H9 (cell line): ENCODE data around the gene UST. TPM values are rescaled to one million over a fixed set of nuclear protein-coding genes. Genes with fewer than 3 reads are reported as not detected.

Experiments
- DNase-seq: peaks from one replicate; pipeline ENCODE4 v3.0.0-alpha.2; 2017
- H2AFZ ChIP-seq: one replicate; pipeline ENCODE4 v1.6.1; 2013; ENCODE audit warnings: mild to moderate bottlenecking, low read length, control low read depth, moderate library complexity
- H2AK5ac ChIP-seq: 2 replicates; pipeline ENCODE4 v1.6.1; 2013; ENCODE audit warnings: low read length, control low read depth, mixed read lengths; ENCODE audit not compliant: insufficient read length
- H2BK120ac ChIP-seq: one replicate; pipeline ENCODE4 v1.6.1; 2013; ENCODE audit warnings: low read depth, mild to moderate bottlenecking, low read length, control low read depth, inconsistent platforms; ENCODE audit not compliant: poor library complexity, severe bottlenecking
- H2BK12ac ChIP-seq: 2 replicates; pipeline ENCODE4 v1.6.1; 2013; ENCODE audit warnings: low read length, control low read depth, mixed read lengths, low read depth; ENCODE audit not compliant: insufficient read length
- H2BK15ac ChIP-seq: 2 replicates; pipeline ENCODE4 v1.6.1; 2013; ENCODE audit warnings: low read depth, low read length, control low read depth
- H2BK20ac ChIP-seq: one replicate; pipeline ENCODE4 v1.6.1; 2013; ENCODE audit warnings: low read depth, mild to moderate bottlenecking, low read length, control low read depth, inconsistent platforms; ENCODE audit not compliant: poor library complexity, severe bottlenecking
- H2BK5ac ChIP-seq: 2 replicates; pipeline ENCODE4 v1.6.1; 2013; ENCODE audit warnings: low read length, control low read depth, mixed read lengths; ENCODE audit not compliant: insufficient read length
- H3K14ac ChIP-seq: 2 replicates; pipeline ENCODE4 v1.6.1; 2013; ENCODE audit warnings: low read length, control low read depth; ENCODE audit not compliant: insufficient read depth
- H3K18ac ChIP-seq: 2 replicates; pipeline ENCODE4 v1.6.1; 2013; ENCODE audit warnings: low read depth, mild to moderate bottlenecking, mixed read lengths, low read length, control low read depth; ENCODE audit not compliant: insufficient read length
- H3K23ac ChIP-seq: 2 replicates; pipeline ENCODE4 v1.6.1; 2013; ENCODE audit warnings: low read length, control low read depth, mixed read lengths, low read depth; ENCODE audit not compliant: insufficient read length
- H3K23me2 ChIP-seq: 2 replicates; pipeline ENCODE4 v1.6.1; 2013; ENCODE audit warnings: low read depth, mild to moderate bottlenecking, mixed read lengths, low read length, control low read depth; ENCODE audit not compliant: insufficient read length, poor library complexity, severe bottlenecking
- H3K27ac ChIP-seq: 2 replicates; pipeline ENCODE4 v1.5.1; 2013; ENCODE audit warnings: low read length, control low read depth, mixed read lengths, low read depth; ENCODE audit not compliant: insufficient read length
- H3K27me3 ChIP-seq: 2 replicates; pipeline ENCODE4 v1.6.1; 2013; ENCODE audit warnings: low read length, control low read depth, inconsistent platforms; ENCODE audit not compliant: insufficient read depth
- H3K4ac ChIP-seq: 2 replicates; pipeline ENCODE4 v1.6.1; 2013; ENCODE audit warnings: low read depth, mild to moderate bottlenecking, control low read depth, inconsistent platforms, low read length, moderate library complexity
- H3K4me1 ChIP-seq: 2 replicates; pipeline ENCODE4 v1.6.1; 2013; ENCODE audit warnings: low read length, control low read depth, inconsistent platforms; ENCODE audit not compliant: insufficient read depth
- H3K4me2 ChIP-seq: 2 replicates; pipeline ENCODE4 v1.6.1; 2013; ENCODE audit warnings: low read length, control low read depth, mixed read lengths; ENCODE audit not compliant: insufficient read length, insufficient read depth
- H3K56ac ChIP-seq: 2 replicates; pipeline ENCODE4 v1.6.1; 2013; ENCODE audit warnings: low read depth, mild to moderate bottlenecking, mixed read lengths, low read length, control low read depth; ENCODE audit not compliant: insufficient read length
- H3K79me1 ChIP-seq: 2 replicates; pipeline ENCODE4 v1.6.1; 2013; ENCODE audit warnings: low read depth, mild to moderate bottlenecking, moderate library complexity, low read length, control low read depth, inconsistent platforms; ENCODE audit not compliant: insufficient read depth, poor library complexity, severe bottlenecking
- H3K79me2 ChIP-seq: 2 replicates; pipeline ENCODE4 v1.6.1; 2013; ENCODE audit warnings: low read length, control low read depth, inconsistent platforms; ENCODE audit not compliant: insufficient read depth
- H3K9ac ChIP-seq: 2 replicates; pipeline ENCODE4 v1.6.1; 2013; ENCODE audit warnings: low read length, control low read depth, mixed read lengths; ENCODE audit not compliant: insufficient read length; ENCODE audit errors: extremely low read depth
- H3K9me3 ChIP-seq: one replicate; pipeline ENCODE4 v1.6.1; 2013; ENCODE audit warnings: low read depth, low read length, inconsistent platforms; ENCODE audit not compliant: control insufficient read depth
- H3T11ph ChIP-seq: one replicate; pipeline ENCODE4 v1.6.1; 2013; ENCODE audit warnings: mild to moderate bottlenecking, low read length, control low read depth, inconsistent platforms
- H4K20me1 ChIP-seq: one replicate; pipeline ENCODE4 v1.6.1; 2013; ENCODE audit not compliant: control insufficient read depth, insufficient read length, insufficient read depth
- H4K5ac ChIP-seq: 2 replicates; pipeline ENCODE4 v1.6.1; 2013; ENCODE audit warnings: low read depth, mild to moderate bottlenecking, mixed read lengths, low read length, control low read depth; ENCODE audit not compliant: insufficient read length
- H4K8ac ChIP-seq: replicated peaks from 2 replicates; pipeline ENCODE4 v1.6.1; 2013; ENCODE audit warnings: low read length, control low read depth, mixed read lengths, low read depth; ENCODE audit not compliant: insufficient read length
- H4K91ac ChIP-seq: 2 replicates; pipeline ENCODE4 v1.6.1; 2013; ENCODE audit warnings: low read depth, mild to moderate bottlenecking, moderate library complexity, mixed read lengths, low read length, control low read depth; ENCODE audit not compliant: insufficient read length
- H3K27ac Mint-ChIP-seq, 3 experiments: 2 replicates in 2 of 3; 3 replicates in 1 of 3; pipeline ENCODE4 v1.8.0; 2020 to 2021; ENCODE audit warnings: mixed read lengths in 3 of 3, mild to moderate bottlenecking in 1 of 3, moderate library complexity in 1 of 3
- H3K27me3 Mint-ChIP-seq: 2 replicates; pipeline ENCODE4 v1.8.0; 2021; ENCODE audit warnings: low read depth, mild to moderate bottlenecking, moderate library complexity, mixed read lengths
- H3K36me3 Mint-ChIP-seq, 3 experiments: 2 replicates in 2 of 3; 3 replicates in 1 of 3; pipeline ENCODE4 v1.8.0; 2020 to 2021; ENCODE audit warnings: low read depth in 3 of 3, mixed read lengths in 3 of 3; ENCODE audit not compliant: insufficient read depth in 1 of 3
- H3K4me1 Mint-ChIP-seq, 2 experiments: 2 replicates each; pipeline ENCODE4 v1.8.0; 2020; ENCODE audit warnings: mixed read lengths in 2 of 2
- H3K4me3 Mint-ChIP-seq, 2 experiments: 2 replicates in 1 of 2; 3 replicates in 1 of 2; pipeline ENCODE4 v1.8.0; 2020 to 2021; ENCODE audit warnings: mild to moderate bottlenecking in 2 of 2, mixed read lengths in 2 of 2, moderate library complexity in 1 of 2
- H3K9me3 Mint-ChIP-seq, 2 experiments: 2 replicates in 1 of 2; 3 replicates in 1 of 2; pipeline ENCODE4 v1.8.0; 2020; ENCODE audit warnings: mild to moderate bottlenecking in 2 of 2, mixed read lengths in 2 of 2, moderate library complexity in 1 of 2
- CTCF ChIP-seq: fragments of 200-600 bp; sonication (generic); conservative IDR thresholded peaks from 3 replicates; pipeline ENCODE4 v1.8.0; 2021; ENCODE audit warnings: antibody characterized with exemption, mild to moderate bottlenecking
- WGBS: extraction: QIAGEN DNeasy Blood & Tissue Kit; methylation state at CpG from one replicate; pipeline ENCODE4 v1.1.7; 2013; ENCODE audit warnings: missing lambda C conversion rate, low lambda C conversion rate, mixed read lengths; ENCODE audit not compliant: insufficient read length; ENCODE audit errors: extremely low coverage; 5-methylcytosine and 5-hydroxymethylcytosine counted together
- total RNA-seq: library from RNA; stranded (reverse); gene quantifications from 2 replicates; pipeline ENCODE4 v1.2.1, GENCODE V29; 2021

Gene UST
- total RNA-seq, 1 experiment from 2014 or later: 14.4 TPM

DNA sequence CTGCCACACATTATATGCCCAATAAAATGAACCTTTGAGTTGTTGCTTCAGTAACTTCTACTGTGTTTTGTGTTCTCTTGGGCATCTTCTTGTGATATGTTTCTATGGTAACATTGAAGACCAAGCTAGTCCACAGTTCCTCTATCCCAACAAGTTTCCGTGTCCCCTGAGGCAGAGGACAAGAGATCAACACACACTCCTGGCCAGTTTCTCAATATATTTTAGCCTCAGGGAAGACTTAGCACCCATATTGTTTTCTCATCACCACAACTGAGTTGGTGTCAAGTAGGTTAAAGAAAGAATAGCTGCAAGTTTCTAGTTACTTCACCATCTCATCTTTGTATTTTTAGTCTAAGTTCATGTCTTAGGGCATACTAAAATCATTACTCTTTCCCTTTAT lies 277.5 kb downstream of the UST start:
- Histone ChIP-seq H2BK120ac (no peak overlapping the region), H4K8ac (no peak overlapping the region), H3K9me3 (no peaks in the 10 kb centered on the region), H3K27me3 (no peaks in the 10 kb centered on the region), H3K4me1 (no peaks in the 10 kb centered on the region), H3K4me2 (no peak overlapping the region), H3K9ac (no peak overlapping the region), H4K91ac (no peak overlapping the region), H3K23ac (no peak overlapping the region), H2BK5ac (no peak overlapping the region), H4K5ac (no peak overlapping the region), H2AK5ac (no peak overlapping the region), H2BK15ac (no peak overlapping the region), H2BK12ac (no peak overlapping the region), H3K27ac (no peak overlapping the region), H3T11ph (no peak overlapping the region), H3K56ac (no peak overlapping the region), H3K14ac (no peak overlapping the region), H3K4ac (no peak overlapping the region), H3K79me2 (no peaks in the 10 kb centered on the region), H2AFZ (no peak overlapping the region), H3K18ac (no peak overlapping the region), H3K79me1 (no peaks in the 10 kb centered on the region), H2BK20ac (no peak overlapping the region), H3K23me2 (no peaks in the 10 kb centered on the region), H4K20me1 (no peaks in the 10 kb centered on the region)
- H3K9me3 Mint-ChIP-seq: no peaks in the 10 kb centered on the region
- TF ChIP-seq CTCF: no peak
- peak overlapping the region in 1 of 3 experiments; percentile 54; a peak in 2 of 7 replicates for H3K27ac Mint-ChIP-seq
- H3K4me1 Mint-ChIP-seq: peaks cover 4 to 9% of the 10 kb centered on the region in 2 experiments; a peak in 3 of 4 replicates
- no peak overlapping the region for H3K4me3 Mint-ChIP-seq
- peaks cover 33 to 41% (median 36%) of the 10 kb centered on the region in 3 experiments for H3K36me3 Mint-ChIP-seq
- no CpG with 5 or more reads among the region's 1 CpG for WGBS
- H3K27me3 Mint-ChIP-seq: no peaks in the 10 kb centered on the region
- DNase-seq: no peak
